Thyroid gland (tissue), 4 donors: Measurements from ENCODE around the gene ZNF586.

Source experiments
- POLR2A ChIP-seq, 2 donors: fragments of 450-650 bp; IDR thresholded peaks; one replicate each; pipeline ENCODE4 v1.6.1; 2017; ENCODE audit warnings: antibody characterized with exemption in 2 of 2, mild to moderate bottlenecking in 2 of 2, moderate library complexity in 1 of 2
- TF ChIP-seq, protein P1 (sequence below), 6 experiments: fragments of 200-600 bp in 3 of 6; fragments of 450-650 bp in 3 of 6; sonication (generic) in 3 of 6; IDR thresholded peaks; one replicate each; pipeline ENCODE4 v1.5.1; 2016 to 2019; ENCODE audit warnings: antibody characterized with exemption in 6 of 6, mild to moderate bottlenecking in 2 of 6, inconsistent platforms in 1 of 6, moderate library complexity in 1 of 6

DNA sequence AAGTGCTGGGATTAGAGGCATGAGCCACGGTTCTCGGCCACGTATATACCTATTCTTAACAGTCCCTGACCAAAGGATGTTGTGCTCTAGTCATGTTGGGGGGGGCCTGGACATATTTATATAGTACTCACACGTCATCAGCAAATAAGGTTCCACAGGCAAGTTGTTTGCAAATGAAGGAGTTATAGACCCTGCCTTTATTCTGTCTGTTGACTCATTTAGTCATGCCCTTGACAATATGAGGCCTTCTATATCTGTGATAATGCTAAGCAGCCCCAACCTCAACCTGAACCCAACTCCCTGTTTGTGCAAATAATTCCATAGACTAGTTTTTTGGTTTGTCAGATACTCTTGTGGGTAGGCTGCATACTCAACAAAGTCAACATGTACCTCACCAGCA is 8.9 kb downstream of the ZNF586 start:
- TF ChIP-seq, protein P1, sequence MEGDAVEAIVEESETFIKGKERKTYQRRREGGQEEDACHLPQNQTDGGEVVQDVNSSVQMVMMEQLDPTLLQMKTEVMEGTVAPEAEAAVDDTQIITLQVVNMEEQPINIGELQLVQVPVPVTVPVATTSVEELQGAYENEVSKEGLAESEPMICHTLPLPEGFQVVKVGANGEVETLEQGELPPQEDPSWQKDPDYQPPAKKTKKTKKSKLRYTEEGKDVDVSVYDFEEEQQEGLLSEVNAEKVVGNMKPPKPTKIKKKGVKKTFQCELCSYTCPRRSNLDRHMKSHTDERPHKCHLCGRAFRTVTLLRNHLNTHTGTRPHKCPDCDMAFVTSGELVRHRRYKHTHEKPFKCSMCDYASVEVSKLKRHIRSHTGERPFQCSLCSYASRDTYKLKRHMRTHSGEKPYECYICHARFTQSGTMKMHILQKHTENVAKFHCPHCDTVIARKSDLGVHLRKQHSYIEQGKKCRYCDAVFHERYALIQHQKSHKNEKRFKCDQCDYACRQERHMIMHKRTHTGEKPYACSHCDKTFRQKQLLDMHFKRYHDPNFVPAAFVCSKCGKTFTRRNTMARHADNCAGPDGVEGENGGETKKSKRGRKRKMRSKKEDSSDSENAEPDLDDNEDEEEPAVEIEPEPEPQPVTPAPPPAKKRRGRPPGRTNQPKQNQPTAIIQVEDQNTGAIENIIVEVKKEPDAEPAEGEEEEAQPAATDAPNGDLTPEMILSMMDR (IDR thresholded peaks at IDR 0.05) = no peak
- no peak for TF ChIP-seq POLR2A (IDR thresholded peaks at IDR 0.05)
